T47D (cell line): ENCODE measurements around the gene GET4.
"Not testable (repeated sequence)": the region's sequence is repeated elsewhere in the genome, so short reads cannot be mapped to it uniquely, and the experiment has no call there.

Experiments used
- DNase-seq, 2 experiments: peaks; one replicate each; pipeline versions ENCODE4 v3.0.0 to v3.0.0-alpha.2; 2011 to 2012; ENCODE audit warnings: low read depth in 1 of 2, low spot score in 1 of 2
- JUND ChIP-seq: IDR thresholded peaks from 2 replicates; pipeline ENCODE4 v1.6.1; 2012; ENCODE audit warnings: low read depth
- in situ Hi-C: cut with HindIII; loops from 2 replicates; pipeline ENCODE4 v1.10.0; 2016; ENCODE audit warnings: low sequenced_read_pairs, low pct_unique_long_range_greater_than_20kb

GET4 gene

GRCh38 chr7:931871-932650 lies 55.7 kb downstream of the GET4 start:
- in situ Hi-C loops = no loop called here
- no peak for TF ChIP-seq JUND
- DNase-seq = no peak

- no peak for TF ChIP-seq JUND
- no peak for DNase-seq
Measured at GRCh38 chr7:932651-932975, 56.3 kb downstream of the GET4 start.

GRCh38 chr7:934469-935163 lies 58.3 kb downstream of the GET4 start:
- in situ Hi-C loops = no loop called here
- DNase-seq = no peak

More at GRCh38 chr7:932651-932975, 56.3 kb downstream of the GET4 start:
- in situ Hi-C loops = no loop called here

GRCh38 chr7:935164-935873 lies 59.0 kb downstream of the GET4 start:
- in situ Hi-C loops = no loop called here
- TF ChIP-seq JUND = no peak
- no peak for DNase-seq

More at GRCh38 chr7:934469-935163, 58.3 kb downstream of the GET4 start:
- no peak for TF ChIP-seq JUND

GRCh38 chr7:935874-936385 lies 59.6 kb downstream of the GET4 start:
- DNase-seq = no peak
- TF ChIP-seq JUND = no peak
- in situ Hi-C loops = no loop called here

GRCh38 chr7:936386-937054 lies 60.2 kb downstream of the GET4 start:
- no peak for DNase-seq
- TF ChIP-seq JUND = no peak
- in situ Hi-C loops = no loop called here

- in situ Hi-C loops = no loop called here
- no peak for TF ChIP-seq JUND
- DNase-seq = no peak
Measured at GRCh38 chr7:937856-938484, 61.6 kb downstream of the GET4 start.

- in situ Hi-C loops = no loop called here
- DNase-seq = no peak
- no peak for TF ChIP-seq JUND
Measured at GRCh38 chr7:938546-939185, 62.3 kb downstream of the GET4 start.

- in situ Hi-C loops = no loop called here
- no peak for TF ChIP-seq JUND
- DNase-seq = no peak
Measured at GRCh38 chr7:939843-940242, 63.5 kb downstream of the GET4 start.

- in situ Hi-C loops = no loop called here
- TF ChIP-seq JUND = no peak
- DNase-seq = no peak
Measured at GRCh38 chr7:940599-941408, 64.5 kb downstream of the GET4 start.

- in situ Hi-C loops, DNase-seq: not testable (repeated sequence)
Measured at GRCh38 chr7:943793-944192, 67.4 kb downstream of the GET4 start.
